DMS153 (cell line): ENCODE data around the gene PPP2R5C.
"Not testable (repeated sequence)": the region's sequence is repeated elsewhere in the genome, so short reads cannot be mapped to it uniquely, and the experiment has no call there.

Source experiments
- DNase-seq: peaks from one replicate; lab custom pipeline; 2025; lab: John Stamatoyannopoulos, UW

The PPP2R5C gene

GRCh38 chr14:101761032-101761880, at the start of gene PPP2R5C:
Gene PPP2R5C (plus strand): TSS chr14:101761709. CDS start chr14:101761894, 185 bp downstream.
- DNase-seq, result peak; percentile 4

- not testable (repeated sequence) for DNase-seq
Observed at GRCh38 chr14:101711857-101712233, 49.7 kb upstream of the PPP2R5C start.

GRCh38 chr14:101712341-101712740, 49.2 kb upstream of the PPP2R5C start:
- DNase-seq, result not testable (repeated sequence)

- DNase-seq, result not testable (repeated sequence)
Observed at GRCh38 chr14:101713091-101713490, 48.4 kb upstream of the PPP2R5C start.

- DNase-seq, result no peak
Observed at GRCh38 chr14:101713621-101714349, 47.7 kb upstream of the PPP2R5C start.

GRCh38 chr14:101714394-101714793, 47.1 kb upstream of the PPP2R5C start:
- DNase-seq, result no peak

GRCh38 chr14:101715210-101716076, 46.1 kb upstream of the PPP2R5C start:
- no peak for DNase-seq

GRCh38 chr14:101716077-101716950, 45.2 kb upstream of the PPP2R5C start:
- DNase-seq, result no peak

GRCh38 chr14:101716956-101717662, 44.4 kb upstream of the PPP2R5C start:
- DNase-seq, result no peak

- DNase-seq, result no peak
Observed at GRCh38 chr14:101717663-101718490, 43.6 kb upstream of the PPP2R5C start.

GRCh38 chr14:101719045-101719645, 42.4 kb upstream of the PPP2R5C start:
- no peak for DNase-seq

GRCh38 chr14:101719708-101720107, 41.8 kb upstream of the PPP2R5C start:
- DNase-seq, result no peak

- no peak for DNase-seq
Observed at GRCh38 chr14:101721111-101721510, 40.4 kb upstream of the PPP2R5C start.

GRCh38 chr14:101721951-101722661, 39.4 kb upstream of the PPP2R5C start:
- no peak for DNase-seq

- DNase-seq, result no peak
Observed at GRCh38 chr14:101723061-101723595, 38.4 kb upstream of the PPP2R5C start.

- not testable (repeated sequence) for DNase-seq
Observed at GRCh38 chr14:101725652-101726051, 35.9 kb upstream of the PPP2R5C start.

GRCh38 chr14:101726295-101726953, 35.1 kb upstream of the PPP2R5C start:
- no peak for DNase-seq

GRCh38 chr14:101726954-101727302, 34.6 kb upstream of the PPP2R5C start:
- DNase-seq, result no peak
